Gastrocnemius medialis (tissue), 4 donors: Measurements from ENCODE around the gene GEMIN7. TPM values are rescaled to one million over a fixed set of nuclear protein-coding genes. Genes with fewer than 3 reads are reported as not detected.

ENCODE experiments used
- ATAC-seq, 2 donors: fragments of 150-250 bp; one replicate each; pipeline ENCODE4 v1.9.1; 2016
- DNase-seq, 2 donors: peaks; one replicate each; pipeline ENCODE4 v3.0.0-alpha.2; 2019
- H3K27ac ChIP-seq, 4 donors: fragments of 200-600 bp; sonication (generic); 1 replicate in 1 of 4; 2 replicates in 3 of 4; pipeline ENCODE4 v1.5.1; 2016 to 2018; ENCODE audit warnings: mild to moderate bottlenecking in 2 of 4, moderate library complexity in 1 of 4
- H3K27me3 ChIP-seq, 3 donors: fragments of 200-600 bp; sonication (generic) in 2 of 3; 1 replicate in 1 of 3; 2 replicates in 2 of 3; pipeline versions ENCODE4 v1.5.1 to v1.6.0; 2016 to 2019; ENCODE audit warnings: mild to moderate bottlenecking in 1 of 3, moderate library complexity in 1 of 3
- H3K36me3 ChIP-seq, 2 donors: fragments of 200-600 bp; sonication (generic) in 1 of 2; one replicate each; pipeline ENCODE4 v1.5.1; 2017 to 2018
- H3K4me1 ChIP-seq, 2 donors: fragments of 200-600 bp; sonication (generic) in 1 of 2; one replicate each; pipeline ENCODE4 v1.5.1; 2016 to 2017; ENCODE audit warnings: mild to moderate bottlenecking in 2 of 2
- H3K4me3 ChIP-seq, 4 donors: fragments of 200-600 bp; sonication (generic) in 3 of 4; 1 replicate in 1 of 4; 2 replicates in 3 of 4; pipeline ENCODE4 v1.5.1; 2016 to 2019; ENCODE audit warnings: mild to moderate bottlenecking in 2 of 4
- H3K9me3 ChIP-seq, 3 donors: fragments of 200-600 bp; sonication (generic) in 2 of 3; 1 replicate in 1 of 3; 2 replicates in 2 of 3; pipeline ENCODE4 v1.5.1; 2016 to 2019
- CTCF ChIP-seq, 5 experiments: fragments of 450-650 bp in 3 of 5; fragments of 200-600 bp in 2 of 5; sonication (generic) in 2 of 5; IDR thresholded peaks in 4 of 5; conservative IDR thresholded peaks in 1 of 5; 1 replicate in 4 of 5; 2 replicates in 1 of 5; pipeline ENCODE4 v1.5.1; 2016 to 2019; ENCODE audit warnings: antibody characterized with exemption in 5 of 5, mild to moderate bottlenecking in 3 of 5, moderate library complexity in 3 of 5
- POLR2A ChIP-seq, 2 donors: fragments of 450-650 bp; IDR thresholded peaks; one replicate each; pipeline ENCODE4 v1.6.1; 2017; ENCODE audit warnings: antibody characterized with exemption in 2 of 2, mild to moderate bottlenecking in 2 of 2, moderate library complexity in 2 of 2
- in situ Hi-C, 4 donors: fragments of 200-750 bp; cut with MboI; loops; one replicate each; pipeline versions ENCODE4 v1.15.0 to v1.8.0; 2017; ENCODE audit warnings: low sequenced_read_pairs in 4 of 4
- intact Hi-C: fragments of 100-400 bp; cut with DNase I; formaldehyde crosslinking; loops from one replicate; pipeline ENCODE4 v1.15.1; 2023; ENCODE audit warnings: low total_unique reads
- total RNA-seq, 4 donors: library from RNA; depleted of rRNA; stranded (reverse); fragments of >200 nt; gene quantifications; one replicate each; pipeline versions ENCODE4 v1.1.0 to v1.2.3, GENCODE V29; 2016

Gene GEMIN7
- total RNA-seq, 4 donors from 2014 or later, result 18.6 to 33.4 (median 27.9) TPM

- intact Hi-C loops, result no loop called here
- H3K27me3 ChIP-seq, result no peaks in the 10 kb centered on the region
- no peak overlapping the region for H3K4me3 ChIP-seq
- no peak overlapping the region for H3K27ac ChIP-seq
- ATAC-seq (peak in 1 of 2 donors; percentile 48), DNase-seq (no peak)
- in situ Hi-C loops, result no loop called here
- no peak for TF ChIP-seq POLR2A (IDR thresholded peaks at IDR 0.05)
- TF ChIP-seq CTCF (IDR thresholded peaks at IDR 0.05 in 4 of 5, conservative IDR thresholded peaks at IDR 0.05 in 1 of 5), result peak in 4 of 5 experiments; percentile 25 to 43 (median 28)
- H3K36me3 ChIP-seq, result no peaks in the 10 kb centered on the region
- H3K4me1 ChIP-seq, result no peaks in the 10 kb centered on the region
- H3K9me3 ChIP-seq, result no peaks in the 10 kb centered on the region
Observed at GRCh38 chr19:45130888-45131615, 52.0 kb downstream of the GEMIN7 start.

- Histone ChIP-seq H3K27me3 (no peaks in the 10 kb centered on the region), H3K4me1 (no peaks in the 10 kb centered on the region), H3K27ac (no peak overlapping the region), H3K36me3 (no peaks in the 10 kb centered on the region), H3K4me3 (no peak overlapping the region), H3K9me3 (no peaks in the 10 kb centered on the region)
- intact Hi-C loops (no loop called here), in situ Hi-C loops (no loop called here)
- no peak for DNase-seq
- TF ChIP-seq POLR2A (IDR thresholded peaks at IDR 0.05) (no peak), CTCF (IDR thresholded peaks at IDR 0.05 in 4 of 5, conservative IDR thresholded peaks at IDR 0.05 in 1 of 5) (no peak)
- no peak for ATAC-seq
Observed at GRCh38 chr19:45133661-45134060, 54.6 kb downstream of the GEMIN7 start.

GRCh38 chr19:45135176-45135885 is 56.3 kb downstream of the GEMIN7 start:
- Histone ChIP-seq H3K36me3 (no peaks in the 10 kb centered on the region), H3K27me3 (no peaks in the 10 kb centered on the region), H3K4me1 (no peaks in the 10 kb centered on the region), H3K27ac (no peak overlapping the region), H3K4me3 (no peak overlapping the region), H3K9me3 (no peaks in the 10 kb centered on the region)
- no peak for ATAC-seq
- in situ Hi-C loops, result no loop called here
- intact Hi-C loops, result no loop called here
- TF ChIP-seq CTCF (IDR thresholded peaks at IDR 0.05 in 4 of 5, conservative IDR thresholded peaks at IDR 0.05 in 1 of 5) (no peak), POLR2A (IDR thresholded peaks at IDR 0.05) (no peak)
- no peak for DNase-seq

- no peaks in the 10 kb centered on the region for H3K27me3 ChIP-seq
- H3K4me3 ChIP-seq, result no peak overlapping the region
- H3K9me3 ChIP-seq, result no peaks in the 10 kb centered on the region
- ATAC-seq (no peak), DNase-seq (no peak)
- peaks cover 0 to 7% of the 10 kb centered on the region in 2 donors for H3K36me3 ChIP-seq
- H3K4me1 ChIP-seq, result no peaks in the 10 kb centered on the region
- H3K27ac ChIP-seq, result no peak overlapping the region
- in situ Hi-C loops (no loop called here), intact Hi-C loops (no loop called here)
- no peak for TF ChIP-seq POLR2A (IDR thresholded peaks at IDR 0.05)
- no peak for TF ChIP-seq CTCF (IDR thresholded peaks at IDR 0.05 in 4 of 5, conservative IDR thresholded peaks at IDR 0.05 in 1 of 5)
Observed at GRCh38 chr19:45136507-45137178, 57.6 kb downstream of the GEMIN7 start.
